ENCODE results near the gene FAP.

GRCh38 chr2:162188451-162188850, 54.8 kb downstream of the FAP start:
- TF ChIP-seq, protein P1, sequence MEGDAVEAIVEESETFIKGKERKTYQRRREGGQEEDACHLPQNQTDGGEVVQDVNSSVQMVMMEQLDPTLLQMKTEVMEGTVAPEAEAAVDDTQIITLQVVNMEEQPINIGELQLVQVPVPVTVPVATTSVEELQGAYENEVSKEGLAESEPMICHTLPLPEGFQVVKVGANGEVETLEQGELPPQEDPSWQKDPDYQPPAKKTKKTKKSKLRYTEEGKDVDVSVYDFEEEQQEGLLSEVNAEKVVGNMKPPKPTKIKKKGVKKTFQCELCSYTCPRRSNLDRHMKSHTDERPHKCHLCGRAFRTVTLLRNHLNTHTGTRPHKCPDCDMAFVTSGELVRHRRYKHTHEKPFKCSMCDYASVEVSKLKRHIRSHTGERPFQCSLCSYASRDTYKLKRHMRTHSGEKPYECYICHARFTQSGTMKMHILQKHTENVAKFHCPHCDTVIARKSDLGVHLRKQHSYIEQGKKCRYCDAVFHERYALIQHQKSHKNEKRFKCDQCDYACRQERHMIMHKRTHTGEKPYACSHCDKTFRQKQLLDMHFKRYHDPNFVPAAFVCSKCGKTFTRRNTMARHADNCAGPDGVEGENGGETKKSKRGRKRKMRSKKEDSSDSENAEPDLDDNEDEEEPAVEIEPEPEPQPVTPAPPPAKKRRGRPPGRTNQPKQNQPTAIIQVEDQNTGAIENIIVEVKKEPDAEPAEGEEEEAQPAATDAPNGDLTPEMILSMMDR (conservative IDR thresholded peaks at IDR 0.05) = no peak
- TF ChIP-seq EZH2 (IDR thresholded peaks at IDR 0.05; ENCODE audit: low read depth) = no peak

Data from PC-9 (cell line).